ENCODE measurements around the gene P2RY11. TPM values are rescaled to one million over a fixed set of nuclear protein-coding genes. Genes with fewer than 3 reads are reported as not detected.
A peak's percentile ranks its signal among the peaks of the same experiment; 100 is the strongest.

P2RY11 gene
- total RNA-seq, 2 experiments from 2014 or later = 11.9 to 43.3 TPM

DNA sequence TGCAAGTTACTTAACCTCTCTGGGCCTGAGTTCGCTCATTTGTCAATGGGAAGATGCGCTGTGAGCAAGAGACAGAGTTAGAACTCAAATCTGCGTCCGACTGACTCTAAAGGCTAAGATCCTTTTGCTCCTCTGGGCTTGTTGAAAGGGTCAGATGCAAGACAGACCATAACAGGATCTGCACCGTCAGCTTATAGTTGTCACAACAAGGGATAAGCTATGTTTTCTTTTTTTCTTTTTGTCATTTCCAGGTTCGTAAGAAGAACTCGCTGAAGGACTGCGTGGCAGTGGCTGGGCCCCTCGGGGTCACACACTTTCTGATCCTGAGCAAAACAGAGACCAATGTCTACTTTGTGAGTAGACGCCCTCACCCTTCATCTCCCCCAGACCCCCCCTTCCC is 4.2 kb upstream of the P2RY11 start:
- no peak overlapping the region for H2AFZ ChIP-seq (ENCODE audit: low read length)
- no peak for TF ChIP-seq EZH2phosphoT487 (IDR thresholded peaks at IDR 0.05; ENCODE audit: borderline replicate concordance, low read depth, low read length)
- TF ChIP-seq, protein P1, sequence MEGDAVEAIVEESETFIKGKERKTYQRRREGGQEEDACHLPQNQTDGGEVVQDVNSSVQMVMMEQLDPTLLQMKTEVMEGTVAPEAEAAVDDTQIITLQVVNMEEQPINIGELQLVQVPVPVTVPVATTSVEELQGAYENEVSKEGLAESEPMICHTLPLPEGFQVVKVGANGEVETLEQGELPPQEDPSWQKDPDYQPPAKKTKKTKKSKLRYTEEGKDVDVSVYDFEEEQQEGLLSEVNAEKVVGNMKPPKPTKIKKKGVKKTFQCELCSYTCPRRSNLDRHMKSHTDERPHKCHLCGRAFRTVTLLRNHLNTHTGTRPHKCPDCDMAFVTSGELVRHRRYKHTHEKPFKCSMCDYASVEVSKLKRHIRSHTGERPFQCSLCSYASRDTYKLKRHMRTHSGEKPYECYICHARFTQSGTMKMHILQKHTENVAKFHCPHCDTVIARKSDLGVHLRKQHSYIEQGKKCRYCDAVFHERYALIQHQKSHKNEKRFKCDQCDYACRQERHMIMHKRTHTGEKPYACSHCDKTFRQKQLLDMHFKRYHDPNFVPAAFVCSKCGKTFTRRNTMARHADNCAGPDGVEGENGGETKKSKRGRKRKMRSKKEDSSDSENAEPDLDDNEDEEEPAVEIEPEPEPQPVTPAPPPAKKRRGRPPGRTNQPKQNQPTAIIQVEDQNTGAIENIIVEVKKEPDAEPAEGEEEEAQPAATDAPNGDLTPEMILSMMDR (conservative IDR thresholded peaks at IDR 0.05; ENCODE audit: low read length) = no peak
- H3K4me1 ChIP-seq (ENCODE audit: insufficient read depth, low read length, poor library complexity, severe bottlenecking) = peaks cover 58% of the 10 kb centered on the region
- peak overlapping the region; percentile 42 for H3K27ac ChIP-seq (ENCODE audit: low read depth, low read length, poor library complexity, severe bottlenecking)
- H3K4me3 ChIP-seq (ENCODE audit: low read depth, low read length, poor library complexity, severe bottlenecking) = peak overlapping the region; percentile 99
- DNase-seq (ENCODE audit: low spot score) = no peak
- H3K36me3 ChIP-seq (ENCODE audit: insufficient read depth, low read length) = peaks cover 57% of the 10 kb centered on the region
- peaks cover 32% of the 10 kb centered on the region for H3K79me2 ChIP-seq (ENCODE audit: insufficient read depth, low read depth, low read length)
- H3K9me2 ChIP-seq (ENCODE audit: insufficient read depth, low read length) = no peaks in the 10 kb centered on the region
- ChIA-PET POLR2A (interaction anchor here (0.7 to 1.0 kb wide), 2 partner anchors 43 to 94 kb away, joined by 3 read pairs; no protein-coding TSS in a partner anchor), CTCF (ENCODE audit: unreplicated experiment) (interaction anchor here (0.6 kb wide), 1 partner anchor 223 kb away, joined by 7 read pairs; no protein-coding TSS in a partner anchor)
- no peaks in the 10 kb centered on the region for H4K20me1 ChIP-seq (ENCODE audit: insufficient read depth, low read length)
- H3K4me2 ChIP-seq (ENCODE audit: low read length) = peak overlapping the region; percentile 91
- H3K9me3 ChIP-seq (ENCODE audit: low read length) = no peaks in the 10 kb centered on the region
- no TSS peak for BruUV-seq (replicated peaks)
- intact Hi-C loops (cut with micrococcal nuclease; ENCODE audit: unreplicated experiment) = loop anchor here (10.0 kb wide), 2 partner anchors 128 to 298 kb away; partner anchors contain the start of genes CDC37 and S1PR2

DNA sequence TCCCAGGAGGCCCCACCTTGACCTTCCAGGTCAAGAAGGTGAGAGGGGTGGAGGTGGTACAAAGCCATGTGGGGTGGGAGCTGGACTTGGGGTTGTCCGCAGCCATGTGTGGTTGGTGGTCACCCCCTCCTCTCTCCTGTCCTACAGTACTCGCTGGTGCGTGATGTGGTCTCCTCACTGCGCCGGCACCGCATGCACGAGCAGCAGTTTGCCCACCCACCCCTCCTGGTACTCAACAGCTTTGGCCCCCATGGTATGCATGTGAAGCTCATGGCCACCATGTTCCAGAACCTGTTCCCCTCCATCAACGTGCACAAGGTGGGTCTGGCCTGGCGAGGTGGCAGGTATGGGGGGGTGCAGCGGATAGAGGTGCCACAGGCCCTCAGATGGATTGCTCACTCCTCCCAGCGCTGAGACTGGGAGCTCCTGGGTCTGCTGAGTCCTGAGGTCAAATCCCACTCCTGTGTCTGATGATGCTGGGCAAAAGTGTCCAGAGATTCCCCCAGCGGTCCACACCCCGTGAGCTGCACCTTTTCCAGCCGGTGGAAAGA is 3.6 kb upstream of the P2RY11 start:
- Histone ChIP-seq H3K27ac (ENCODE audit: low read depth, low read length, poor library complexity, severe bottlenecking) (no peak overlapping the region), H3K4me2 (ENCODE audit: low read length) (peak overlapping the region; percentile 91), H3K4me3 (ENCODE audit: low read depth, low read length, poor library complexity, severe bottlenecking) (peak overlapping the region; percentile 99), H3K36me3 (ENCODE audit: insufficient read depth, low read length) (peaks cover 60% of the 10 kb centered on the region), H2AFZ (ENCODE audit: low read length) (no peak overlapping the region), H3K9me3 (ENCODE audit: low read length) (no peaks in the 10 kb centered on the region), H3K9me2 (ENCODE audit: insufficient read depth, low read length) (no peaks in the 10 kb centered on the region), H4K20me1 (ENCODE audit: insufficient read depth, low read length) (no peaks in the 10 kb centered on the region), H3K4me1 (ENCODE audit: insufficient read depth, low read length, poor library complexity, severe bottlenecking) (peaks cover 58% of the 10 kb centered on the region), H3K79me2 (ENCODE audit: insufficient read depth, low read depth, low read length) (peaks cover 32% of the 10 kb centered on the region)
- no peak for DNase-seq (ENCODE audit: low spot score)
- TF ChIP-seq, protein P1 (conservative IDR thresholded peaks at IDR 0.05; ENCODE audit: low read length) = no peak
- no peak for TF ChIP-seq EZH2phosphoT487 (IDR thresholded peaks at IDR 0.05; ENCODE audit: borderline replicate concordance, low read depth, low read length)
- ChIA-PET CTCF (ENCODE audit: unreplicated experiment) (interaction anchor here (0.6 to 1.6 kb wide), 2 partner anchors 10 to 222 kb away, joined by 3 to 7 read pairs; no protein-coding TSS in a partner anchor), POLR2A (interaction anchor here (1.0 kb wide), 1 partner anchor 93 kb away, joined by 3 read pairs; no protein-coding TSS in a partner anchor)
- intact Hi-C loops (cut with micrococcal nuclease; ENCODE audit: unreplicated experiment) = loop anchor here (10.0 kb wide), 2 partner anchors 127 to 297 kb away; partner anchors contain the start of genes CDC37 and S1PR2
- no TSS peak for BruUV-seq (replicated peaks)

DNA sequence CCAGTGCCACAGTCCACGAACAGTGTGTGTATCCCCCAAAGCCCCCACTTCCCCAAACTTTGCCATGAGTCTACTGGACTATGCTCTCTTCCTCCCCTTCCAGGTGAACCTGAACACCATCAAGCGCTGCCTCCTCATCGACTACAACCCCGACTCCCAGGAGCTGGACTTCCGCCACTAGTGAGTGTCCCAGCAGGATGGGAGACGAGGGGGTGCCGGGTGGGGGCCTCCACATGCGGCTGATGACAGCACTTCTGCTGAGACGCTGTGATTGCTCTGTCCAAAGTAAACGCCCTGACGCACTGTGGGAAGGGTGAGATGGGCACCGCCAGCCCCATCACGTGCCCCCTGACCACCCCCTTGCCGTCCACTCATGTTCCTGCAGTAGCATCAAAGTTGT is 2.0 kb upstream of the P2RY11 start:
- peaks cover 52% of the 10 kb centered on the region for H3K4me1 ChIP-seq (ENCODE audit: insufficient read depth, low read length, poor library complexity, severe bottlenecking)
- intact Hi-C loops (cut with micrococcal nuclease; ENCODE audit: unreplicated experiment) = loop anchor here (10.0 kb wide), 2 partner anchors 125 to 295 kb away; partner anchors contain the start of genes CDC37 and S1PR2
- ChIA-PET POLR2A (no interaction called here), CTCF (ENCODE audit: unreplicated experiment) (no interaction called here)
- H4K20me1 ChIP-seq (ENCODE audit: insufficient read depth, low read length) = no peaks in the 10 kb centered on the region
- H3K4me2 ChIP-seq (ENCODE audit: low read length) = no peak overlapping the region
- H3K27ac ChIP-seq (ENCODE audit: low read depth, low read length, poor library complexity, severe bottlenecking) = no peak overlapping the region
- peaks cover 75% of the 10 kb centered on the region for H3K36me3 ChIP-seq (ENCODE audit: insufficient read depth, low read length)
- no peak for DNase-seq (ENCODE audit: low spot score)
- no peak overlapping the region for H2AFZ ChIP-seq (ENCODE audit: low read length)
- TF ChIP-seq, protein P1 (conservative IDR thresholded peaks at IDR 0.05; ENCODE audit: low read length) = no peak
- no peak for TF ChIP-seq EZH2phosphoT487 (IDR thresholded peaks at IDR 0.05; ENCODE audit: borderline replicate concordance, low read depth, low read length)
- H3K9me3 ChIP-seq (ENCODE audit: low read length) = no peaks in the 10 kb centered on the region
- no peak overlapping the region for H3K4me3 ChIP-seq (ENCODE audit: low read depth, low read length, poor library complexity, severe bottlenecking)
- H3K79me2 ChIP-seq (ENCODE audit: insufficient read depth, low read depth, low read length) = peaks cover 32% of the 10 kb centered on the region
- no peaks in the 10 kb centered on the region for H3K9me2 ChIP-seq (ENCODE audit: insufficient read depth, low read length)
- no TSS peak for BruUV-seq (replicated peaks)

Measured in OCI-LY7 (cell line).